Hepatocyte (in vitro differentiated cells): ENCODE measurements around the gene PAQR5.

ENCODE experiments used
- EZH2 ChIP-seq: fragments of 200-600 bp; sonication (generic); IDR thresholded peaks from 2 replicates; pipeline ENCODE4 v1.6.1; 2016; ENCODE audit warnings: antibody characterized with exemption, mild to moderate bottlenecking, borderline replicate concordance
- EZH2phosphoT487 ChIP-seq: fragments of 200-600 bp; sonication (generic); IDR thresholded peaks from one replicate; pipeline ENCODE4 v1.6.1; 2018; ENCODE audit warnings: antibody characterized with exemption, mild to moderate bottlenecking, low read depth, moderate library complexity; ENCODE audit not compliant: unreplicated experiment, severe bottlenecking
- TF ChIP-seq, protein P1 (sequence below): fragments of 200-600 bp; sonication (generic); IDR thresholded peaks from 2 replicates; pipeline ENCODE4 v1.5.1; 2016; ENCODE audit warnings: antibody characterized with exemption, mild to moderate bottlenecking; ENCODE audit not compliant: poor library complexity

DNA sequence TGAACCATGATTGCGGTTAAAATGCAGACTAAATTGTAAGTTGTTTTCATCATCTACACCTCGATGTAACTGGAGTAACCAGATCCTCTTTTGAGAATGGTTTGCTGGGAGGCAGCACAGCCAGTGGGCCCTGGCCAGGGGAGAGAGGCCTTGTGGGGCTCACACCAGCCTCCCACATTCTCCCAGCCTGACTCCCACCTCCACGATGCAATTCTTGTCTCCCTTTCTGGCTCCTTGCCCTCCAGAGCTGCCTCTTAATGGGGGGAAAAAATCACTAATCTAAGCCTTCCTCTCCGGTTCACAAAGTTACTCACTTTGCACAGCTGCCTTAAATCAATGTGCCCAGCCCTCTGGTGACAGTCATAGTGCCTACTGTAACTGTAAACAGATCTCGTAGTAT lies 17.9 kb upstream of the PAQR5 start:
- TF ChIP-seq, protein P1, sequence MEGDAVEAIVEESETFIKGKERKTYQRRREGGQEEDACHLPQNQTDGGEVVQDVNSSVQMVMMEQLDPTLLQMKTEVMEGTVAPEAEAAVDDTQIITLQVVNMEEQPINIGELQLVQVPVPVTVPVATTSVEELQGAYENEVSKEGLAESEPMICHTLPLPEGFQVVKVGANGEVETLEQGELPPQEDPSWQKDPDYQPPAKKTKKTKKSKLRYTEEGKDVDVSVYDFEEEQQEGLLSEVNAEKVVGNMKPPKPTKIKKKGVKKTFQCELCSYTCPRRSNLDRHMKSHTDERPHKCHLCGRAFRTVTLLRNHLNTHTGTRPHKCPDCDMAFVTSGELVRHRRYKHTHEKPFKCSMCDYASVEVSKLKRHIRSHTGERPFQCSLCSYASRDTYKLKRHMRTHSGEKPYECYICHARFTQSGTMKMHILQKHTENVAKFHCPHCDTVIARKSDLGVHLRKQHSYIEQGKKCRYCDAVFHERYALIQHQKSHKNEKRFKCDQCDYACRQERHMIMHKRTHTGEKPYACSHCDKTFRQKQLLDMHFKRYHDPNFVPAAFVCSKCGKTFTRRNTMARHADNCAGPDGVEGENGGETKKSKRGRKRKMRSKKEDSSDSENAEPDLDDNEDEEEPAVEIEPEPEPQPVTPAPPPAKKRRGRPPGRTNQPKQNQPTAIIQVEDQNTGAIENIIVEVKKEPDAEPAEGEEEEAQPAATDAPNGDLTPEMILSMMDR, result no peak
- TF ChIP-seq EZH2phosphoT487 (no peak), EZH2 (no peak)
